IgD-negative memory B cell (primary cell): Measurements from ENCODE around the gene GOLGA6L2. TPM values are rescaled to one million over a fixed set of nuclear protein-coding genes. Genes with fewer than 3 reads are reported as not detected.

Experiments used
- H3K27ac Mint-ChIP-seq, 3 donors: one replicate each; pipeline ENCODE4 v1.8.0; 2020 to 2022; ENCODE audit warnings: mild to moderate bottlenecking in 3 of 3, mixed read lengths in 3 of 3, moderate library complexity in 1 of 3
- H3K27me3 Mint-ChIP-seq: one replicate; pipeline ENCODE4 v1.8.0; 2021; ENCODE audit warnings: mixed read lengths
- H3K36me3 Mint-ChIP-seq: one replicate; pipeline ENCODE4 v1.8.0; 2020; ENCODE audit warnings: mild to moderate bottlenecking, mixed read lengths
- H3K4me1 Mint-ChIP-seq, 3 donors: one replicate each; pipeline ENCODE4 v1.8.0; 2020 to 2022; ENCODE audit warnings: mixed read lengths in 3 of 3, mild to moderate bottlenecking in 1 of 3
- H3K4me3 Mint-ChIP-seq, 4 donors: one replicate each; pipeline ENCODE4 v1.8.0; 2020 to 2022; ENCODE audit warnings: mild to moderate bottlenecking in 4 of 4, mixed read lengths in 4 of 4, moderate library complexity in 3 of 4
- H3K9me3 Mint-ChIP-seq, 3 donors: one replicate each; pipeline ENCODE4 v1.8.0; 2020 to 2021; ENCODE audit warnings: mixed read lengths in 3 of 3, mild to moderate bottlenecking in 1 of 3
- polyA plus RNA-seq: library from polyadenylated mRNA; unstranded; fragments of 300-500 nt; fragmentation: Illumina TruSeq; gene quantifications from one replicate; pipeline ENCODE4 v1.2.3, GENCODE V29; 2021

GOLGA6L2 gene
- polyA plus RNA-seq: not detected

- H3K4me1 Mint-ChIP-seq: no peaks in the 10 kb centered on the region
- no peaks in the 10 kb centered on the region for H3K36me3 Mint-ChIP-seq
- no peak within 1 kb of the TSS for H3K4me3 Mint-ChIP-seq
- no peak within 1 kb of the TSS for H3K27ac Mint-ChIP-seq
- peaks cover 0 to 6% (median 0%) of the 10 kb centered on the region in 3 donors for H3K9me3 Mint-ChIP-seq
- H3K27me3 Mint-ChIP-seq: peaks cover 2% of the 10 kb centered on the region
These were observed at the start of gene GOLGA6L2 for GRCh38 chr15:23447107-23447500. TSS of gene GOLGA6L2 (minus strand) at chr15:23447243. CDS start at chr15:23447181, 62 bp downstream.

GRCh38 chr15:23484870-23485269 lies 37.8 kb upstream of the GOLGA6L2 start:
- Mint-ChIP-seq H3K27ac (no peak overlapping the region), H3K4me3 (no peak overlapping the region), H3K27me3 (no peaks in the 10 kb centered on the region), H3K4me1 (peaks cover 0 to 1% (median 0%) of the 10 kb centered on the region in 3 donors), H3K9me3 (peaks cover 0 to 4% (median 2%) of the 10 kb centered on the region in 3 donors), H3K36me3 (no peaks in the 10 kb centered on the region)

- Mint-ChIP-seq H3K27ac (no peak overlapping the region), H3K4me1 (peaks cover 0 to 1% (median 0%) of the 10 kb centered on the region in 3 donors), H3K9me3 (peaks cover 0 to 2% (median 0%) of the 10 kb centered on the region in 3 donors), H3K36me3 (no peaks in the 10 kb centered on the region), H3K27me3 (no peaks in the 10 kb centered on the region), H3K4me3 (no peak overlapping the region)
These were observed 36.8 kb upstream of the GOLGA6L2 start for GRCh38 chr15:23483821-23484299.

- Mint-ChIP-seq H3K9me3 (peaks cover 0 to 2% (median 0%) of the 10 kb centered on the region in 3 donors), H3K27ac (no peak overlapping the region), H3K27me3 (no peaks in the 10 kb centered on the region), H3K4me3 (no peak overlapping the region), H3K4me1 (peaks cover 0 to 1% (median 0%) of the 10 kb centered on the region in 3 donors), H3K36me3 (no peaks in the 10 kb centered on the region)
These were observed 35.9 kb upstream of the GOLGA6L2 start for GRCh38 chr15:23482764-23483489.

GRCh38 chr15:23482228-23482627 lies 35.2 kb upstream of the GOLGA6L2 start:
- H3K4me3 Mint-ChIP-seq: peak overlapping the region in 1 of 4 donors; percentile 15
- H3K27ac Mint-ChIP-seq: no peak overlapping the region
- H3K4me1 Mint-ChIP-seq: peaks cover 0 to 1% (median 0%) of the 10 kb centered on the region in 3 donors
- H3K36me3 Mint-ChIP-seq: no peaks in the 10 kb centered on the region
- H3K27me3 Mint-ChIP-seq: no peaks in the 10 kb centered on the region
- peaks cover 0 to 2% (median 0%) of the 10 kb centered on the region in 3 donors for H3K9me3 Mint-ChIP-seq

GRCh38 chr15:23477920-23478319 lies 30.9 kb upstream of the GOLGA6L2 start:
- H3K4me3 Mint-ChIP-seq: no peak overlapping the region
- peaks cover 0 to 1% (median 0%) of the 10 kb centered on the region in 3 donors for H3K4me1 Mint-ChIP-seq

GRCh38 chr15:23472678-23473077 lies 25.6 kb upstream of the GOLGA6L2 start:
- H3K4me1 Mint-ChIP-seq: no peaks in the 10 kb centered on the region
- no peak overlapping the region for H3K4me3 Mint-ChIP-seq
- no peaks in the 10 kb centered on the region for H3K9me3 Mint-ChIP-seq
- H3K36me3 Mint-ChIP-seq: no peaks in the 10 kb centered on the region
- H3K27ac Mint-ChIP-seq: no peak overlapping the region
- H3K27me3 Mint-ChIP-seq: no peaks in the 10 kb centered on the region

More at GRCh38 chr15:23477920-23478319, 30.9 kb upstream of the GOLGA6L2 start:
- H3K36me3 Mint-ChIP-seq: no peaks in the 10 kb centered on the region
- no peaks in the 10 kb centered on the region for H3K9me3 Mint-ChIP-seq
- H3K27ac Mint-ChIP-seq: no peak overlapping the region
- H3K27me3 Mint-ChIP-seq: no peaks in the 10 kb centered on the region

GRCh38 chr15:23472033-23472432 lies 25.0 kb upstream of the GOLGA6L2 start:
- Mint-ChIP-seq H3K27ac (no peak overlapping the region), H3K36me3 (no peaks in the 10 kb centered on the region), H3K4me1 (no peaks in the 10 kb centered on the region), H3K4me3 (no peak overlapping the region), H3K9me3 (no peaks in the 10 kb centered on the region), H3K27me3 (no peaks in the 10 kb centered on the region)

GRCh38 chr15:23467110-23467600 lies 20.1 kb upstream of the GOLGA6L2 start:
- Mint-ChIP-seq H3K27me3 (peaks cover 1% of the 10 kb centered on the region), H3K4me1 (no peaks in the 10 kb centered on the region), H3K36me3 (no peaks in the 10 kb centered on the region), H3K27ac (no peak overlapping the region), H3K4me3 (no peak overlapping the region), H3K9me3 (no peaks in the 10 kb centered on the region)

- no peak overlapping the region for H3K27ac Mint-ChIP-seq
- peaks cover 5% of the 10 kb centered on the region for H3K27me3 Mint-ChIP-seq
- no peaks in the 10 kb centered on the region for H3K9me3 Mint-ChIP-seq
- no peaks in the 10 kb centered on the region for H3K36me3 Mint-ChIP-seq
- H3K4me3 Mint-ChIP-seq: no peak overlapping the region
- H3K4me1 Mint-ChIP-seq: no peaks in the 10 kb centered on the region
These were observed 10.8 kb upstream of the GOLGA6L2 start for GRCh38 chr15:23457890-23458289.

GRCh38 chr15:23446215-23447106 lies 582 bp downstream of the GOLGA6L2 start:
- Mint-ChIP-seq H3K4me1 (no peaks in the 10 kb centered on the region), H3K9me3 (peaks cover 0 to 6% (median 0%) of the 10 kb centered on the region in 3 donors), H3K36me3 (no peaks in the 10 kb centered on the region), H3K27ac (no peak overlapping the region), H3K27me3 (peaks cover 2% of the 10 kb centered on the region), H3K4me3 (no peak overlapping the region)

- Mint-ChIP-seq H3K4me1 (no peaks in the 10 kb centered on the region), H3K36me3 (no peaks in the 10 kb centered on the region), H3K4me3 (no peak overlapping the region), H3K9me3 (peaks cover 0 to 6% (median 0%) of the 10 kb centered on the region in 3 donors), H3K27me3 (peaks cover 2% of the 10 kb centered on the region), H3K27ac (no peak overlapping the region)
These were observed 2.8 kb downstream of the GOLGA6L2 start for GRCh38 chr15:23444269-23444668.

GRCh38 chr15:23441204-23441603 lies 5.8 kb downstream of the GOLGA6L2 start:
- Mint-ChIP-seq H3K27ac (no peak overlapping the region), H3K4me3 (no peak overlapping the region), H3K36me3 (peaks cover 2% of the 10 kb centered on the region), H3K9me3 (peaks cover 0 to 5% (median 0%) of the 10 kb centered on the region in 3 donors), H3K4me1 (no peaks in the 10 kb centered on the region), H3K27me3 (peaks cover 2% of the 10 kb centered on the region)

GRCh38 chr15:23440596-23440995 lies 6.4 kb downstream of the GOLGA6L2 start:
- H3K4me1 Mint-ChIP-seq: no peaks in the 10 kb centered on the region
- H3K9me3 Mint-ChIP-seq: peaks cover 0 to 5% (median 0%) of the 10 kb centered on the region in 3 donors
- H3K27ac Mint-ChIP-seq: no peak overlapping the region
- H3K4me3 Mint-ChIP-seq: no peak overlapping the region
- H3K36me3 Mint-ChIP-seq: peaks cover 2% of the 10 kb centered on the region
- peaks cover 2% of the 10 kb centered on the region for H3K27me3 Mint-ChIP-seq

- Mint-ChIP-seq H3K27me3 (peaks cover 2% of the 10 kb centered on the region), H3K27ac (no peak overlapping the region), H3K36me3 (peaks cover 2% of the 10 kb centered on the region), H3K4me1 (no peaks in the 10 kb centered on the region), H3K9me3 (peaks cover 0 to 5% (median 0%) of the 10 kb centered on the region in 3 donors), H3K4me3 (no peak overlapping the region)
These were observed 7.5 kb downstream of the GOLGA6L2 start for GRCh38 chr15:23439513-23439912.
